Endometrial microvascular endothelial cells (primary cell): ENCODE measurements around the gene BNIP1. TPM values are rescaled to one million over a fixed set of nuclear protein-coding genes. Genes with fewer than 3 reads are reported as not detected.

Experiments
- in situ Hi-C: cut with HindIII; loops from 2 replicates; pipeline ENCODE4 v1.10.0; 2017; ENCODE audit warnings: low sequenced_read_pairs, low pct_unique_long_range_greater_than_20kb; ENCODE audit errors: inconsistent ontology term
- total RNA-seq: library from RNA; depleted of rRNA; stranded (reverse); fragments of >200 nt; gene quantifications from one replicate; pipeline ENCODE4 v1.2.3, GENCODE V29; 2015; ENCODE audit errors: inconsistent ontology term

Gene BNIP1
- total RNA-seq, 1 donor from 2014 or later: 24.2 TPM

DNA sequence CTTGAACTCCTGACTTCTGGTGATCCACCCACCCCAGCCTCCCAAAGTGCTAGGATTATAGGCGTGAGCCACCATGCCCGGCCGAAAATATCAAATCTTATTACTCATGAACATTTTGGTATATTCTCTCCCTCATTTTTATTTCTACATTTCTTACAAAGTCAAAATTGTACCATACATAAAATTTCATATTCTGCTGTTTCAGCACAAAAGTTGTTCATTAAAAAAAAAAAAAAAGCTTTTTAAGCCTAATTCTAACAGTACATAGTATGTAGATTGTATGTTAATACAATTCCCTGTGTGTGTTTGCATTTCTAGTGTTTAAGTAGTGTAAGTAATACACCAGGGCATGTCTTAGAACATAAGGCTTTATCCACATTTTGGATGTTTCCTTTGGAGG is 14.9 kb downstream of the BNIP1 start:
- in situ Hi-C loops: no loop called here

DNA sequence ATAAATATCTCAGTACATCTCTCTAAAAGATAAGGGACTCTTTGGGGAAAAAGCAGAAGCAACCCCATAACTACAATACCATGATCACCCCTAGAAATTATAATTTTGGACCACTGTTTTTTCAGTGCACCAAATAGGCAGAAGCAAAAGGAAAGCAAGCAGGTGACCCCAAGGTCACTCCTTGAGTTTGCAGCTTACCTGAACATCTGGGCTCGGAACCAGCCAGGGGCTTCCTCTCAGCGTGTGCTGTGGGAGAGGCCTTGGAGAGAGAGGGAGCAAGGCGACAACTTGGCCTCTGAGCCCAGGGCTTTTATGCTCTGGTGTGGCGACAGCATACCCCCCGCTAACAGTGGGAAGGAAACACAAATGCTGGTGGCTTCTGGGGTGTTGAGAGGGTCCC is 16.8 kb downstream of the BNIP1 start:
- in situ Hi-C loops: no loop called here

DNA sequence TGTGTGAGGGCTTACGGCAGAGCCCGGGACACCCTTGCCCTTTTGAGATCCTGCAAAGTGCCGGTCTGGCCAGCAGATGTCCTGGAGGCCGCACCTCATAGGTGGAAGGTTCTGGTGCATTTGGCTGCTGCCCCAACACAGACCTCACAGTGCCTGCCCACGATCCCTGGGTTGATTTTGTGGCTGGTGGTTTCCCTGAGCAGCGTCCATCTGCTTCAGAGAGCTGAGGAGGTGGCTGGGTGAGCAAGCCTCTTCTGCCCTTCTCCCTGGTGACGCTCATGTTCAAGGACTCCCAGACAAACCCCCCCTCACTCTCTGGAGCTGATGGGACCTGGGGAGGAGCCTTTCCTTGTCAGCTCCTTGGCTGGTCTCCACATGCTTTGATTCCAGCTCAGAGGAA is 18.9 kb downstream of the BNIP1 start:
- in situ Hi-C loops: no loop called here

DNA sequence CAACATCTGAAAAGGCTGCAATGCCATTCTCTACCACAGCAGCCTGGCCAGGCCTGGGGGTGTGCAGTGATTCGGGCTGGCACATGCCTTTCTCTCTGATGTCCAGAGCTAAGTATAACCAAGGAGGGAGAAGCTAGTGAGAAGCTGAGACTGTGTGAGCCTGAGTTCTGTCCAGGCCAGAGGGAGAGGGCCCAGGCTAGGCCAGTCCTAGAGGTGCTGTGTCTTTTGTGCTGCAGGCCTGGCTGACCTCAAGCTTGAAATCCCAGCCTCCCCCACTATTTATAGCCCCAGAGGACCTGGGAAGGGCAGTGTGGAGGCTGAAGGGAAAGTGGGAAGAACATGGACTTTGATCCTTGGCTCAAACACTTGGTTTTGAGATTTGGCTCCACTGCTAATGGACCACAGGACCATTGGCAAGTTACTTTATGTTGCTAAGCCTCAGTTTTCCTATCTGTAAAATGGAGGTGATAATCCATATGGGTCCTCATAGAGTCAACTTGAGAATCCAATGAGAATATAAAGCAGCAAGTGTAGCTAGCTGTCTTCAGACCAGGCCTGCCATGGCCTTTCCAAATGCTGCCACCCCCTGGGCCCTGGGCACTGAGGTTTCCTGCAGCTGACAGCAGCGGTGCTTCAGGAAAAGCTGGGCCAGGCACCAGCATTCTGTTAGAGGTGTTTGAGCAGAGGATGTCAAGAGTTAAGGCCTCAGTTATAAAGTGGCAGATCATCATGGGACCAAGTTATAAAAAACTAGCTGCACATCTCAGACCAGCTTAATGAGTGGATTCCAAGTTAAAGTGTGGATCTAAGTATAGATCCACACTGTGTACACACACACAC is 21.1 kb downstream of the BNIP1 start:
- in situ Hi-C loops: no loop called here

DNA sequence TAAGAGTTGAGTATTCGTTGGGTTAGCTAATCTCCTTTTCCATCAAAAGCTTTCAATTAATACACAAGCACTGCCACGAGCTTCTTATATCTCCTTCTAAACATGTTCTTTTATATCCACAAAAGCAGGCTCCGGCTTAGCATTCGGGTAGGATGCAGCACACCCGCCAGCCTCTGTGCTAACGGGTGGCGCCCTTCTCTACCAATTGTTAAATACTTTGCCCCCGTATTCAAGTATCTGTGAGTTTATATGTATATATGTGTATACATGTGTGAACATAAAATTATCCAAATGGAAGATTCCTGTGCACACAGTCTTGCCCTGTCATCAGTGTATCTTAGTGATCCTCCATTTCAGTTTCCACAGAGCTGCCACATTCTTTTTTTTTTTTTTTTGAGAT is 27.8 kb downstream of the BNIP1 start:
- in situ Hi-C loops: no loop called here

DNA sequence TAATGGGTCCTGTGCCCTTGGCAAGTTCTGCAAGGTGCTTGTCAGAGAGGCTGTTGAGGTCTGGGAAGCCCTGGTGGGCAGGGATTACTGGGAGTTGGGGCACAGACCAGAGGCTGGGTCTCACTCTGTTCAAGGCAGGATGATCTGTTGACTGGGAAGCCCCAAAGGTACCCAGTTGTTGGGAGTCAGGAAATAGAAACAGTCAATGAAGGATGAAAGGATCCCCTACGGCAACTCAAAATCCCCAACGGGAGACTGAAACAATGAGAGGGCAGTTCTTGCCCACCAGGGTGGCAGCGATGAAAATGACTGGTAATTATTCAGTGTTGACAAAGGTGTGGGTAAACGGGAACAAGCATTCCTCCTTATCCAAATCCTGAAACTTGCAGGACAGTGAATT is 31.2 kb downstream of the BNIP1 start:
- in situ Hi-C loops: no loop called here

DNA sequence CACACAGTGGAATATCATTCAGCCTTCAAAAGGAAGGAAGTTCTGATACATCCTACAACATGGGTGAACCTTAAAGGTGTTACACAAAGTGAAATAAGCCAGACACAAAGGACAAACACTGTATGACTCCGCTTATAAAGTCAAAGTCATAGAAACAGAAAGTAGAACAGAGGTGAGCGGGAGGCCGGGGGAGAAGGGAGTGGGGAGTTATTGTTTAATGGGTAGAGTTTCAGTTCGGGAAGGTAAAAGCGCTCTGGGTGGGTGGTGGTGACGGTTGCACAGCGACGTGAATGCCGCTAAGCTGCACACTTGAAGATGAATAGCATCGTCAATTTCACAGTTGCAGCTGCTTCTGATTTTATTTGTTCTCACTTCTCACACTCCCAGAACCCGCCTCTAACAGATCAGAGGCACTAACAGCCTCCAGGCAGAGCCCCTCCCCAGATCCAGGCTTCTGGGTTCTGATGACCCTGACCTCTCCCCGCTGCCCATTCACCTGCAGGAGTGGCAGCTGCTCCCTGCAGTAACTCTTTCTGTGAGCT is 34.1 kb downstream of the BNIP1 start:
- in situ Hi-C loops: no loop called here

DNA sequence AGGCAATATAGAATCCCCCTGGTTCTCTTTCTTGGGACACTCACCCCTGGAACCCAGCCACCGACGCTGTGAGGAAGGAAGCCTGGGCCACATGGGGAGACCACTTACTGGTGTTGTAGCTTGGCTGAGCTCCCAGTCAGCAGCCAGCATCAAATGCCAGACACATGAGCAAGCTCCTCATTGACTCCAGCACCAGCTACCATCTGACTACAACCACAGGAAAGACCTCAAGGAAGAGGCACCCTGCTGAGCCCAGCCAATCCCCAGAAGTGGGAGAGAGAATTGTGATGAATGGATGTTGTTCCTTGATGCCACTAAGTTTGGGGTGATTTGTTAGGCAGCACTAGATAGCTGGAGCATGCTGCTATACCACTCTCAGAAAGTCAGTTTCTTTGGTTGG is 36.0 kb downstream of the BNIP1 start:
- in situ Hi-C loops: no loop called here

DNA sequence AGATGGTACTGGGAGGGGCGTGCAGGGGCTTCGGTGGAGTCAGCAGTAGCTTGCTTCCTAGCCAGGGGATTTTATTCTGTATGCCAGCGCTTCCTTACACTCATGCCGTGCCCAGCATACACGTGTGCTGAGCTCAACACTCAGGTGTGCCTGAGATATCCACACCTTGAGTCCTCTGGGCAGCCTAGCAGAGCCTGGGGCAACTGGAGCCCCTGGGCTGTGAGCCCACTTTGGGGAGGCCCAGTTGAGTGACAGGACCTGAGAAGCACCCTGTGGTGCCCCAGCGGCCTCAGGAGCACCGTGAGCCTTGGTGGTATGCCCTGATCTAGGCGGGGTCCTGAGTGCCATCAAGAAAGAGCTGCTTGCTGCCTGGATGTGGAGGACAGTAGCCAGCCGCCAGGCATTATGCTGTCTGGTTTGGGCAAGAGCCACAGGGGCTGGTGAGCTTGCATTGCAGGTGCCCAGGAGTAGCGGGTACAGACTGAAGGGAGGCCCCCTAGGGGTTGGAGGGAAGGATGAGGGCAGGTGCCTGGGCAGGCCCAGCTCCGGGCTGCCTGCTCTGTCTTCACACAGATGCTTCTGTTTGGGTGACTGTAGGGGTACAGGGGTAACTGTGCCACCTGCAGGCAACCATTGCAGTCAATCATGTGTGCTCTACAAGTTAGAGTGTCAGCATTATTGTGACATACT is 42.9 kb downstream of the BNIP1 start:
- in situ Hi-C loops: no loop called here

DNA sequence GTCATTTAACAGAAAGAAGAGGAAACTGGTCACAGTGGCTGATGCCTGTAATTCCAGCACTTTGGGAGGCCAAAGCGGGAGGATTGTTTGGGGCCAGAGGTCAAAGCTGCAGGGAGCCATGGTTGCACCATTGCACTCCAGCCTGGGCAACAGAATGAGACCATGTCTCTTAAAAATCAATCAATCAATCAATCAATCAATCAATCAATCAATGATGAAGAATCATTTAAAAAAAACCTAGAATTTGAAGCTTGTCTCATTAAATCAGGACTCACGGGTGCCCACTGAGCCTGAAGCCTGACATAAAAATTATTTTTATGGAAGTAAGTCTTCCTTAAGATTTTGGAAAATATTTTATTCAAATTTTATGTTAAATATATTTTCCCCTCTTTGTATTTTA is 43.9 kb downstream of the BNIP1 start:
- in situ Hi-C loops: no loop called here

DNA sequence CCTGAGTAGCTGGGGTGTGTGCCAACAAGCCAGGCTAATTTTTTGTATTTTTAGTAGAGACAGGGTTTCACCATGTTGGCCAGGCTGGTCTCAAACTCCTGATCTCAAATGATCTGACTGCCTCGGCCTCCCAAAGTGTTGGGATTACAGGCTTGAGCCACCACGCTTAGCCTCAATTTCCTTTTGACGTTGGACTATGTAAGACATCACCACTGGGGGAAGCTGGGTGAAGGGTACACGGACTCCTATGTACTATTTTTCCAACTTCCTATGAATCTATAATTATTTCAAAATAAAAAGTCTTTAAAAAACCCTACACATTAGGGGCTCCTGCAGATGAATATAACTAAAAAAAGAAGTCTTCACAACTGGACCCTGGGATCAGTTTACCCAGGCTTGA is 46.7 kb downstream of the BNIP1 start:
- in situ Hi-C loops: no loop called here

DNA sequence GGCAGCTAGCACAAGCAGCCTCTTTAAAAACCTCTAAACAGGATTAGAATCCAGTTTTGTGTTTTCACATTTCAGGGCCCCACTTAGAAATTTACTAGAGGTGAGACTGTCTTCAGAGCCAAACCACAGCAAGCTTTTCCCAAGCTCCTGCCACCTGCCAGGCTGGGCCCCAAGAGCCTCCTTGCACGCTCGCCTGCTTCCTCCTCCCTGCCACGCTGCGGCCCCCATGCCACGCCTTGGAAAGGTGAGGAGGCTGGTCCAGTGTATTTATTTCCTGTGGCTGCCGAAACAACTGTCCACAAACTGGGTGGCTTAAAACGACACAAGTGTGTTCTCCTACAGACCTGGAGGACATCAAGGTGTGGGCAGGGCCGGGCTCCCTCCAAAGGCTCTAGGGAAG is 47.2 kb downstream of the BNIP1 start:
- in situ Hi-C loops: no loop called here

DNA sequence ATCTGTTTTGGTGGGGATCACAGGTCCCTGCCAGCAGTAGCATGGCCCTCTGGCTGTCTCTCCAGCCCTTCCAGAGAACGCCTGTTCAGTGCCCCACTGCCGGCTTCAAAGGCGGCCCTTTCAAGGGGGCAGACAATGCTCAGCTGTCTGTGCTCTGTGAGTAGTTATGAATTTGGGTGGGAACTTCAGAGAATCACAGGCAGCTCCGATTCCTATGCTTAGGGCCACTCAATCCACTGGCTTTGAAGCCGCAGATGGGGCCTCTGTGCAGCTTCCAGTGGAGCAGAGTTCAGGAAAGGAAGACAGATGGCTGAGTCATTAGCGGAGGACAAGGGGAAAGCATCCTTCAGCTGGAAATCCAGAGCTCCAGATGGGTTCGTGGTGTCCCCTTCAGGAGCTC is 48.2 kb downstream of the BNIP1 start:
- in situ Hi-C loops: no loop called here

DNA sequence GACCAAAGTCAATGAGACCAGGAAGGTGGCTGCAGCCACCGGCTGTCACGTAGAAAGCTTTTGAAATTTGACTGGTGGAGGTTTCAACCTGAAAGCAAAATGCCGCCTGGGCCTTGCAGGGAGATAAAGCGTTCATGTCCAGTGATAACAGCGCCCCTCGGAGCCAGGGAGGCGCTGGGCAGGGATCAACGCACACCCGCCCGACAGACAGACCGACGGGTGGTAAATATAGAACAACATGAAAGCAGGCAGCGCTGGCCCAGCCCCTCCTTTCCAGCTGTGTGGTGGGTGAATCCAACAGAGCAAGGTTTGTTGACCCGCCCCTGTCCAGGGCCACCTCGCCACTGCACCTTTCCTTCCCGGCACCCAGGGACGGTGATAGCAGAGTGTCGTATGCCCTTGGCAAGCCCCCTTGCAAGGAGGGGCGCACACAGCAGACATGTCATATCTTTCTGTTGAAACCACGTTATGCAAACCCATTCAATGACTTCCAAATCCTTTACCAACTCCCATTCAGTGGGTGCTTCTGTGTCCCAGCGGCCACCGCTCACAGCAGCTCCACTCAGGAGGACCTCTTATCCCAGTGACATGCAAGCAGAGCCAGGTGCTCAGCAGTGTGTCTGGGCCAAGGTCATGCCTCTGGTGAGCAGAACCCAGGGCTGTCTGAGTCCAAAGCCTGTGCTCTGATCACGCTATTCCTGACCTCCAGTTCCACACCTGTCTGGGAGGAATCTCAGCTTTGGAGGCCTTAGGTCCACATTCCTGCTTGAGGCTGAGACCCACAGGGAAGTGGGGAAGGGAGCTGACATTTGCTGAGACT is 52.0 kb downstream of the BNIP1 start:
- in situ Hi-C loops: no loop called here

DNA sequence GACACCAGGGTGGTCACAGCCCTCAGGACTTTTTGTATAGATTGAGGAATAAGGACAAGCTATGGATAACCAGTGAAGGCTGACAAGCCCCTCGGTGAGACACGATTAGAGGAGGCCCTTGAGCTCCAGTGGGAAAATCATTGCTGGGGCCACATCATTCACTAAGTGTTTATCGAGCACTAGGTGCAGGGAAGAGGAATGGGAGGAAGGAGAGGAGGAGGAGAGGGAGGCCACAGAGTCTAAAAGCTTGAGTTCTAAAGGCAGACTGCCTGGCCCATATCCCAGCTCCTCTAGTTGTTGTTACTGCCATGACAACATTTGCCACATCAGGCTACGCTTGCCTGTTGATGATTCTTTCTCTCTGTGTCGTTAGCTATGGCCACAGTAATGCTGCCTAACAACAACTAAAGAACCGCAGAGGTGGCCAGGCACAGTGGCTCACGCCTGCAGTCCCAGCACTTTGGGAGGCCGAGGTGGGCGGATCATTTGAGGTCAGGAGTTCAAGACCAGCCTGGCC is 53.1 kb downstream of the BNIP1 start:
- in situ Hi-C loops: no loop called here

DNA sequence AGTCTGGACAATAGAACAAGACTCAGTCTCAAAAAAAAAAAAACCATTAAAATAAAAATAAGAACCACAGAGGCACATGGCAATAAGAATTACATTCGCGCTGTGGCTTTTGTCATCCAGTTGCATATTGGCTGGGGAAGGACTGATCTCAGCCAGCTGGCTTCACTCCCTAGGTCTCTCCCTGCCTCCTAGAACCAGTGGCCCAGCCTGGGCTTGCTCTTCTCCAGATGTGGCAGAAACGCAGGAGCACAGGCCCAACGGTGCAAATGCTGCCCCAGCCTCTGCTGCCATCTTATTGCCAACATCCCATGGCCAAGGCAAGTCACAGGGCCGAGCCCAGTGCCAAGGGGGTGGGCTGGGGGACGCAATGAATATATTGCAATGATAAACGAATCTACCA is 53.7 kb downstream of the BNIP1 start:
- in situ Hi-C loops: no loop called here

DNA sequence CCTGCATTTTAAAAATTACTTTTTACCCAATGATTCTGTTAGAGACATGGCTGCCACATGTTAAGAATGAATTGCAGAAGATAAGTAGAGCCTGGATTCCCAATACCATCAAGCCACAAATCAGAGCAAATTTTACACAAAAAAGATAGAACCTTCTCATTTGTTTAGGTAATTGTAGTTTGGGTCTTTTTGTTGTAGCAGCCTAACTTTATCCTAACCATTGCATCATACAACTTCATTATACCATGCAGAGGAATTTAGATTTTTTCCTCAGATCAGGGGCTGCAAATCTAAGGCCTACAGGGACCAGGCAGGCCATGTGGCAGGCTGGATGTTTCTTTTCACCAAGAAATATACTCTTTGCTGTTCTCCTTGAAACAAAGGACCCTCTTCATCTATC is 56.0 kb downstream of the BNIP1 start:
- in situ Hi-C loops: no loop called here

DNA sequence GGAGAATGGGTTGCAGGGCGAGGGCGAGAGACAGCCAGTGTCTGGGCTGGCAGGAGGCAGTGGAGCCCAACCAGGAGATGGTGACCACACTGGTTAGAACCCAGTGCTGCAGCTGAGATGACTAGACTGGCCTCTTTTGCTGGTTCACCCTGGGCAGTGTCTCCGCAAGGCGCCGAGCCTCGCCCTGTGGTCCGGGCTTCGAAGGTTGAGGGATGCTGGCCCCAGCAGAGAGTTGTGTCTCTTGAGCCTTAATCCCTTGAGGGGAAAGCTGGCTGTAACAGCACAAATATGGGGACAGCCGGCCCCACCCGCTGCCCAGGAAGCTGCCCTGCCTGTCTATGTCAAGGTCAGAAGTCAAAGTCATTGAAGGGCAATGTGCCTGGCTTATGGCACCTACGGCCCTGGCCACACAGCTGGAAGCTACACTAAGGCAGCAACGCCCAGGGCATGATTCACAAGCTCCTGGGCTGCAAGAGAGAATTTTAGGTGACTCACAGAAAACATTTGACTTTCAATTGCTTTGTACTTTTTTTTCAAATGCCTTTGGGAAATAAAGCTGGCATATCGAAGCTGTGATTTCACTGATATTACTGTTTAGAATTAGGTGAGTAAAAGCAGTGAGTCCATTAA is 57.4 kb downstream of the BNIP1 start:
- in situ Hi-C loops: no loop called here
